ENCODE data around the gene PLEKHH1. TPM values are rescaled to one million over a fixed set of nuclear protein-coding genes. Genes with fewer than 3 reads are reported as not detected.
"Not testable (repeated sequence)": the region's sequence is repeated elsewhere in the genome, so short reads cannot be mapped to it uniquely, and the experiment has no call there.

PLEKHH1 gene
- total RNA-seq, 1 experiment from 2014 or later = 16.5 TPM

DNA sequence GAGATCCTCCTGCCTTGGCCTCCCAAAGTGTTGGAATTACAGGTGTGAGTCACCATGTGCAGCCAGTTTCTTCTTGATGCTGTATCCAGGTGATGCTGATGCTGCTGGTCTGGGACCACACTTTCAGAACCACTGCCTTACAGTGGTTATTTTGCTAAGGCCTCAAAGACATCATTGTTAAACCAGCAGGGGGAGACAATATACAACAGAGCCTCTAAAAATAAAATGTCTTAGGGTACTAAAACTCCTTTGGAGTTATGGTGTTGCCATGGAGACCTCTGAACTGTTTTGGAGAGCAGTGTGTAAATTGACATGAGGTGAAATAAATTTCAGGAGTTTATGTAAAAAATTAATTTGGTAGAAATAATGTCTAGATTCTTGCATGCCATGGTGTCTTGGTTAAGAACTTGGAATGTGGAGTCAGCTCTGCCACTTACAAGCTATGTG, 85.5 kb downstream of the PLEKHH1 start:
- Histone ChIP-seq H3K36me3 (replicated peaks; ENCODE audit: control insufficient read depth, insufficient read depth, low read length) (no peaks in the 10 kb centered on the region), H3K27me3 (ENCODE audit: control insufficient read depth, insufficient read depth, low read length) (peaks cover 9% of the 10 kb centered on the region), H3K4me3 (ENCODE audit: insufficient read depth, low read depth, low read length) (no peak overlapping the region)
- DNase-seq = peak; percentile 53

DNA sequence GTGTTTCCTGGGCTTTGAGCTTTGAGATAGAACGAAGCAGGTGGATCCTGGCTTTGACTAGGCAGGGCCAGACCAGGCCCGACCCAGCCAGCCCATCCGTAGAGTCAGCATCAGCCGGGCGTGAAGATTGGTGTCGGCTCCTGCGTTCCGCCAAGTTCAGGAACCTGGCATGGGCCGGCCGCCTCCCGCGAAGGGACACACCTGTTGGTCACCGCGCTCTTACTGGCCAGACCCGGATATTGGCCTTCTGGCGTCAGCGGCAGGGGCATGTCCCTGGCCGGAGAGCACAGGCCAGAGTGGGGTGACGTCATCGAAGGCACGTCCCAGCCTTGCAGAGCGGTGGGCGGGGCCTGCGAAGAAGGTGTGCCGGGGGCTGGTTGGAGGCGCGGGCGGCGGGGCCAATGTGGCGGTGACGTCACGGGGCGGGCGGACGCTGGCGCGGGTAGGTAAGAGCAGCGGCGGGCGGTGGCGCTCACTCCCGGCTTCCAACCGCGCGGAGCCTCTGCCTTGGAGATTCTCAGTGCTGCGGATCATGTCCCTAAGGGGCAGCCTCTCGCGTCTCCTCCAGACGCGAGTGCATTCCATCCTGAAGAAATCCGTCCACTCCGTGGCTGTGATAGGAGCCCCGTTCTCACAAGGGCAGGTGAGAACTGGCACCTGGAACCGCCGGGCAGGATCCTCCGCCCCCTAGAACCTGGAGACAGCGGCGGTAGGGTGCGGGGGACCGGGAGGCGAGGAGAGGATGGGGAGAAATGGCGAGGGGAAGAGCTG, 86.5 kb downstream of the PLEKHH1 start, which contains the start of gene ARG2:
TSS of gene ARG2 (plus strand) at position 475 of the 771 bp plus-strand sequence. CDS start at position 533, 58 bp downstream.
- peak; percentile 97 for DNase-seq
- H3K4me3 ChIP-seq (ENCODE audit: insufficient read depth, low read depth, low read length) = peak within 1 kb of the TSS; percentile 67
- peaks cover 9% of the 10 kb centered on the region for H3K27me3 ChIP-seq (ENCODE audit: control insufficient read depth, insufficient read depth, low read length)
- H3K36me3 ChIP-seq (replicated peaks; ENCODE audit: control insufficient read depth, insufficient read depth, low read length) = no peaks in the 10 kb centered on the region

- H3K36me3 ChIP-seq (replicated peaks; ENCODE audit: control insufficient read depth, insufficient read depth, low read length) = no peaks in the 10 kb centered on the region
- peak overlapping the region; percentile 67 for H3K4me3 ChIP-seq (ENCODE audit: insufficient read depth, low read depth, low read length)
- peak; percentile 70 for DNase-seq
These were observed 87.2 kb downstream of the PLEKHH1 start for GRCh38 chr14:67620217-67620785.

GRCh38 chr14:67622675-67623074, 89.6 kb downstream of the PLEKHH1 start:
- H3K36me3 ChIP-seq (replicated peaks; ENCODE audit: control insufficient read depth, insufficient read depth, low read length) = no peaks in the 10 kb centered on the region

More at GRCh38 chr14:67620217-67620785, 87.2 kb downstream of the PLEKHH1 start:
- peaks cover 9% of the 10 kb centered on the region for H3K27me3 ChIP-seq (ENCODE audit: control insufficient read depth, insufficient read depth, low read length)

GRCh38 chr14:67623114-67623513, 90.0 kb downstream of the PLEKHH1 start:
- no peak overlapping the region for H3K4me3 ChIP-seq (ENCODE audit: insufficient read depth, low read depth, low read length)

More at GRCh38 chr14:67622675-67623074, 89.6 kb downstream of the PLEKHH1 start:
- Histone ChIP-seq H3K4me3 (ENCODE audit: insufficient read depth, low read depth, low read length) (no peak overlapping the region), H3K27me3 (ENCODE audit: control insufficient read depth, insufficient read depth, low read length) (peaks cover 9% of the 10 kb centered on the region)
- peak; percentile 50 for DNase-seq

GRCh38 chr14:67626131-67626530, 93.0 kb downstream of the PLEKHH1 start:
- DNase-seq; H3K36me3 ChIP-seq (replicated peaks; ENCODE audit: control insufficient read depth, insufficient read depth, low read length); H3K27me3 ChIP-seq (ENCODE audit: control insufficient read depth, insufficient read depth, low read length); H3K4me3 ChIP-seq (ENCODE audit: insufficient read depth, low read depth, low read length): not testable (repeated sequence)

More at GRCh38 chr14:67623114-67623513, 90.0 kb downstream of the PLEKHH1 start:
- Histone ChIP-seq H3K27me3 (ENCODE audit: control insufficient read depth, insufficient read depth, low read length) (peaks cover 9% of the 10 kb centered on the region), H3K36me3 (replicated peaks; ENCODE audit: control insufficient read depth, insufficient read depth, low read length) (no peaks in the 10 kb centered on the region)
- no peak for DNase-seq

- no peak overlapping the region for H3K4me3 ChIP-seq (ENCODE audit: insufficient read depth, low read depth, low read length)
- H3K27me3 ChIP-seq (ENCODE audit: control insufficient read depth, insufficient read depth, low read length) = no peaks in the 10 kb centered on the region
- H3K36me3 ChIP-seq (replicated peaks; ENCODE audit: control insufficient read depth, insufficient read depth, low read length) = no peaks in the 10 kb centered on the region
- DNase-seq = no peak
These were observed 94.4 kb downstream of the PLEKHH1 start for GRCh38 chr14:67627519-67627918.

DNA sequence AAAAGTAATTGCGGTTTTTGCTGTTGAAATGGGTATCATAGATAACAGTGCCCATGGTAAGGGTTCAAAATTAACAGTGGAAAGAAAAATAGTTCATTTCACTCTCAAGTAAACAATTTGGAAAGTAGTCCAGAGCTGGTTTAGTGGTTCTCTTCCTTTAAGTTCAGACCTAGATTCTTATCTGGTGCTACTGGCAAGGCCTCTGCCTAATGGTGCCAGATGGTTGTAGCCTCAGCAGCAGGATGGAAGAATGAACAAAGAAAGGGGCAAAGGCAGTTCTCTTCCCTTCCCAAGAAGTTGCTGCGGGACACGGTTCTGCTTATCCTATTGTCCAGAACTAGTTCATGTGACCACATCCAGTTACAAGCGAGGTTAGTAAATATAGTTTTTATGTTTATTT, 97.1 kb downstream of the PLEKHH1 start:
- no peaks in the 10 kb centered on the region for H3K36me3 ChIP-seq (replicated peaks; ENCODE audit: control insufficient read depth, insufficient read depth, low read length)

GRCh38 chr14:67630938-67631337, 97.8 kb downstream of the PLEKHH1 start:
- no peaks in the 10 kb centered on the region for H3K27me3 ChIP-seq (ENCODE audit: control insufficient read depth, insufficient read depth, low read length)
- H3K4me3 ChIP-seq (ENCODE audit: insufficient read depth, low read depth, low read length) = no peak overlapping the region
- no peak for DNase-seq
- H3K36me3 ChIP-seq (replicated peaks; ENCODE audit: control insufficient read depth, insufficient read depth, low read length) = no peaks in the 10 kb centered on the region

More for the DNA sequence above, 97.1 kb downstream of the PLEKHH1 start:
- H3K27me3 ChIP-seq (ENCODE audit: control insufficient read depth, insufficient read depth, low read length) = no peaks in the 10 kb centered on the region
- no peak overlapping the region for H3K4me3 ChIP-seq (ENCODE audit: insufficient read depth, low read depth, low read length)
- no peak for DNase-seq

DNA sequence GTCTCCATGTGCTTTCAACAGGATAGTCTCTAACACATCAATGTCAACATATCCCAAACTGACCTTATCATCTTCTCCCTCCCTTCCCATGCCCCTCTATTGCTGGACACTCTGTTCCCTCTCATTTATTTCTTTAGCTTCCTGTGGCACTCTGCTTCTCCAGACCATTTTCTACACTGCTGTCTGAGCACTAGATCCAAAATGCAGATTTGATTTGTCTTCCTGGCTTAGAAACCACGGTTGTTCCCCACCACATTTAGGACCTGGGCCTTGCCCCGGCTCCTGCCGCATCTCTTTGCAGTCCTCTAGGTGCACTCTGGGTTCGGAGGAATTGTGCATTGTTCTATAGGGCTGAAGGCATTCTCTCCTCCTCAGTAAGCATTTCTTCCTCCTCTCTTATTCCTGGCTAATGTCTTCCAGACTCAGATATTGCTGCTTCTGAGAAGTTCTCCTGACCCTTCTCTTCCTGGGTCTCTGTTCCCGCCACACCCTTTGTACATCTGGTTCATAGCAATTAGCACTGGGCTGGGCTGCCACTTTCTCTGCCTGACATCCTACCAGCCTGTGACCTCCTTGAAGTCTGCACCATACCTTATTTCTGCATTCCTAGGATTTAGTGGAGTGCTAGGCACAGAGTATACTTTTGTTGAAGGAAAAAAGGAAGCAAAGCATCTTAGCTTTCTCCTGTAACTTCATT, 100.5 kb downstream of the PLEKHH1 start:
- no peak for DNase-seq
- no peaks in the 10 kb centered on the region for H3K27me3 ChIP-seq (ENCODE audit: control insufficient read depth, insufficient read depth, low read length)
- no peak overlapping the region for H3K4me3 ChIP-seq (ENCODE audit: insufficient read depth, low read depth, low read length)
- H3K36me3 ChIP-seq (replicated peaks; ENCODE audit: control insufficient read depth, insufficient read depth, low read length) = no peaks in the 10 kb centered on the region

DNA sequence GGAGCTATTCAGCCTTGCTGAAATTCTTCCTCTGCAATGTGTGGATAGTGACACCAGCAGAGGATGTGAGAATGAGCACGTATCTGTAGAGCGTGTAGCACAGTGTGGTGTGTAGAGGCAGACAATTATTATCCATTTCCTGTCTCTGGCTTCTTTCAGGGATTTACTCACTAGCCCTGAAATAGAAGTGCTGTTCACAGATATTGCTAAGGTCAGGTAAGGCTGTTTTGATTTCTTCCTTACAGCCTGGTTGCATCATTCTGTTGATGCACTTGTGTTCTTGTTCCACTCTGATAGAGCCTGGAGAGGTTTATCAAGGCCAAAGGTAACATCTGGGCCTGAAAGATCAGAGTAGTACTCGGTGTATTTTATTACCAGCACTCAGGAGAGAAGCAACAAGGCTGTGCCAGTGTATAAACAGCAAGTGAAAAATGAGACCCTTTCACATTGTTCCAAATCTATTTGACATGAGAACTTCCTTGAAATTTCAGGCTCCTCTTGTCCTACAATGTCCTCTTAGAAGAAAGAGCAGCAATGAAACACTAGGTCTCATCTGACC, 103.3 kb downstream of the PLEKHH1 start:
- Histone ChIP-seq H3K27me3 (ENCODE audit: control insufficient read depth, insufficient read depth, low read length) (no peaks in the 10 kb centered on the region), H3K36me3 (replicated peaks; ENCODE audit: control insufficient read depth, insufficient read depth, low read length) (no peaks in the 10 kb centered on the region), H3K4me3 (ENCODE audit: insufficient read depth, low read depth, low read length) (no peak overlapping the region)
- no peak for DNase-seq

DNA sequence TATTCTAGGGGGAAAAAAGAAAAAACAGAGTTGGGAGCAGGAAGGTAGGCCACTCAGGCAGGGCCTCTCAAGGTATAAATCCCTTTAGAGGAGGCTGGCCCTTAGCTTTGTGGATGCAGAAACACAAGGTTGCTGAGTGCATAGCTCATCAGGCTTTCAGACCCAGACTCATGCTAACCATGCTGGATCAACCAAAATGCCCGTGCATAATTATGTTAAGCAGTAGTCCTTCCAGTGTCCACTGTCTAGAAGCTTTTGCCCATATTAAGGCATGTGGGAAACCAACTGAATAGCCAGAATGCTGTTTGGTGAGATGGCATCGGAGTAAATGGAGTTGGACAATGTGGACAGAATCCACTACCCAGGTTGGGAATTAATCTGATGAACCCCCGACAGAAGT, 105.6 kb downstream of the PLEKHH1 start:
- Histone ChIP-seq H3K36me3 (replicated peaks; ENCODE audit: control insufficient read depth, insufficient read depth, low read length) (no peaks in the 10 kb centered on the region), H3K4me3 (ENCODE audit: insufficient read depth, low read depth, low read length) (no peak overlapping the region), H3K27me3 (ENCODE audit: control insufficient read depth, insufficient read depth, low read length) (no peaks in the 10 kb centered on the region)
- DNase-seq = no peak
